Heart left ventricle (tissue), 16 donors: ENCODE measurements around the gene FRMD6. TPM values are rescaled to one million over a fixed set of nuclear protein-coding genes. Genes with fewer than 3 reads are reported as not detected.

Experiments used
- ATAC-seq, 4 donors: fragments of 200-7000 bp; cut with Tn5 transposase; one replicate each; pipeline ENCODE4 v1.9.1; 2020 to 2022; ENCODE audit warnings: moderate library complexity in 4 of 4, mild to moderate bottlenecking in 3 of 4, moderate number of reproducible peaks in 1 of 4
- DNase-seq, 5 donors: peaks; one replicate each; pipeline ENCODE4 v3.0.0-alpha.2; 2020
- H3K27ac ChIP-seq, 12 donors: fragments of 200-600 bp; sonication (generic) in 4 of 12; one replicate each; pipeline versions ENCODE4 v1.5.0 to v1.8.0; 2016 to 2022; ENCODE audit warnings: mild to moderate bottlenecking in 2 of 12
- H3K27me3 ChIP-seq, 9 donors: fragments of 200-600 bp; sonication (generic) in 2 of 9; one replicate each; pipeline versions ENCODE4 v1.5.1 to v1.8.0; 2016 to 2022; ENCODE audit warnings: mild to moderate bottlenecking in 3 of 9
- H3K36me3 ChIP-seq, 9 donors: fragments of 200-600 bp; sonication (generic) in 2 of 9; one replicate each; pipeline versions ENCODE4 v1.5.0 to v1.8.0; 2018 to 2022; ENCODE audit warnings: mild to moderate bottlenecking in 2 of 9
- H3K4me1 ChIP-seq, 12 donors: fragments of 200-600 bp; sonication (generic) in 4 of 12; one replicate each; pipeline versions ENCODE4 v1.5.0 to v1.8.0; 2016 to 2022; ENCODE audit warnings: mild to moderate bottlenecking in 3 of 12
- H3K4me3 ChIP-seq, 12 donors: fragments of 200-600 bp; sonication (generic) in 4 of 12; one replicate each; pipeline versions ENCODE4 v1.5.0 to v1.8.0; 2017 to 2022; ENCODE audit warnings: mild to moderate bottlenecking in 9 of 12, moderate library complexity in 4 of 12
- H3K9me3 ChIP-seq, 12 donors: fragments of 200-600 bp; sonication (generic) in 4 of 12; one replicate each; pipeline versions ENCODE4 v1.5.0 to v1.8.0; 2016 to 2022; ENCODE audit warnings: mild to moderate bottlenecking in 1 of 12
- CTCF ChIP-seq, 12 donors: fragments of 200-600 bp; sonication (generic) in 4 of 12; IDR thresholded peaks; one replicate each; pipeline versions ENCODE4 v1.5.0 to v1.8.0; 2018 to 2022; ENCODE audit warnings: antibody characterized with exemption in 12 of 12, mild to moderate bottlenecking in 5 of 12
- POLR2A ChIP-seq, 2 donors: fragments of 450-650 bp; IDR thresholded peaks; one replicate each; pipeline ENCODE4 v1.6.1; 2017; ENCODE audit warnings: antibody characterized with exemption in 2 of 2, mild to moderate bottlenecking in 2 of 2, moderate library complexity in 2 of 2
- WGBS, 4 donors: extraction: QIAGEN DNeasy Blood & Tissue Kit in 2 of 4; methylation state at CpG; one replicate each; pipeline versions ENCODE4 v1.1.5 to v1.1.7; 2013 to 2018; 5-methylcytosine and 5-hydroxymethylcytosine counted together
- intact Hi-C, 10 donors: fragments of 100-400 bp; cut with DNase I; formaldehyde crosslinking; loops; one replicate each; pipeline versions ENCODE4 v1.11.1 to v1.14.2; 2022
- polyA plus RNA-seq, 2 donors: library from polyadenylated mRNA; stranded (reverse); fragments of 200-250 nt; gene quantifications; one replicate each; pipeline ENCODE4 v1.2.3, GENCODE V29; 2013
- total RNA-seq, 9 donors: library from RNA; depleted of rRNA in 2 of 9; stranded (reverse); fragments of >200 nt in 2 of 9; fragmentation: NEBNext Ultra II Directional in 3 of 9; extraction: Animal tissue kit (Norgen Biotek cat#: 25700) in 3 of 9; gene quantifications; one replicate each; pipeline versions ENCODE4 v1.1.0 to v1.2.4, GENCODE V29; 2016 to 2023
- donor health status: ischemic (EF 13 %, LVEDD 7.1; RV severe dilation, severe dysfunction).
- donor health status: healthy with polysubstance abuse.
- donor health status: DM: no; HTN: yes; CAD: no.
- donor health status: DM: no; HTN: no; CAD: no.
- donor health status: ischemic (EF 25% LVEDD 6.9; RV normal size, moderate dysfunction).
- donor health status: ischemic (EF 25% LVEDD 5.7; RV mildly dilated, moderate dysfunction).
- donor health status: healthy.
- donor health status: DM: yes; HTN: yes; CAD: no.
- donor health status: ischemic (EF 35%, LVEDD 5.7; RV mildly dilated, moderate dysfunction).
- donor health status: nonischemic (EF 11% LVEDD 7.7; RV severe dilation, severe dysfunction).
- donor health status: DM: yes; HTN: yes; CAD: no.
- donor health status: PGD.
- donor health status: ischemic (EF 29% LVEDD 5.4; RV normal size, mild dysfunction).
- donor health status: nonischemic (EF 23%, LVEDD 6.1; RV moderate dilation, normal function).

FRMD6 gene
- total and polyA plus RNA-seq, 11 donors: 1.9 to 23.2 (median 8.9) TPM

GRCh38 chr14:51621654-51622053 lies 30.1 kb upstream of the FRMD6 start:
- DNase-seq (no peak), ATAC-seq (no peak)
- Histone ChIP-seq H3K9me3 (no peaks in the 10 kb centered on the region), H3K27ac (no peak overlapping the region), H3K4me1 (peaks cover 0 to 8% (median under 1%) of the 10 kb centered on the region in 12 donors), H3K36me3 (no peaks in the 10 kb centered on the region), H3K27me3 (no peaks in the 10 kb centered on the region), H3K4me3 (no peak overlapping the region)
- WGBS, 4 donors: 88 to 95% (median 92%) methylated on average over 2 of the region's 2 CpGs
- intact Hi-C loops: no loop called here
- TF ChIP-seq CTCF (IDR thresholded peaks at IDR 0.05) (no peak), POLR2A (IDR thresholded peaks at IDR 0.05) (no peak)

DNA sequence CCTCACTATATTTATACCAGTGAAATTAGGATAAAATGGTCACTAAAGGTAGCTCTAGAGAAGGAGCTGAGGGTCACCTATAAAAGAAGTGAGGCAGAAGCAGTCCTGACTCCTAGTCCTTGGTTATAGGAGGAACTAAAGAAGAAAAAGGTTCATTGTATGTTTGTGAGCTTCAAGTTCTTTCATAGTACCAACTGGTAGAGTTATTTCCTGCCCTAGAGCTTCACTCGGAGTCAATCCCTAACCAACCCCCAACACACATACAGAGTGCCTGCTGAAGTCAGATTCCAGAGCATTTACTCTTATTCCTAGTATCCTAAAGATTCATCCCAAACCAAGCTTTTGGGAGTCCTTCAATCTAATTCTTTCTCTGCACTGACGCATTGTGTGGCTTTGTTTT lies 29.3 kb upstream of the FRMD6 start:
- ATAC-seq (no peak), DNase-seq (no peak)
- Histone ChIP-seq H3K27me3 (no peaks in the 10 kb centered on the region), H3K4me1 (peaks cover 0 to 9% (median 0%) of the 10 kb centered on the region in 12 donors), H3K27ac (no peak overlapping the region), H3K4me3 (no peak overlapping the region), H3K9me3 (no peaks in the 10 kb centered on the region), H3K36me3 (no peaks in the 10 kb centered on the region)
- 81 to 85% (median 81%) methylated on average over 2 of the region's 2 CpGs for WGBS, 4 donors
- TF ChIP-seq CTCF (IDR thresholded peaks at IDR 0.05): no peak
- no peak for TF ChIP-seq POLR2A (IDR thresholded peaks at IDR 0.05)
- intact Hi-C loops: no loop called here

DNA sequence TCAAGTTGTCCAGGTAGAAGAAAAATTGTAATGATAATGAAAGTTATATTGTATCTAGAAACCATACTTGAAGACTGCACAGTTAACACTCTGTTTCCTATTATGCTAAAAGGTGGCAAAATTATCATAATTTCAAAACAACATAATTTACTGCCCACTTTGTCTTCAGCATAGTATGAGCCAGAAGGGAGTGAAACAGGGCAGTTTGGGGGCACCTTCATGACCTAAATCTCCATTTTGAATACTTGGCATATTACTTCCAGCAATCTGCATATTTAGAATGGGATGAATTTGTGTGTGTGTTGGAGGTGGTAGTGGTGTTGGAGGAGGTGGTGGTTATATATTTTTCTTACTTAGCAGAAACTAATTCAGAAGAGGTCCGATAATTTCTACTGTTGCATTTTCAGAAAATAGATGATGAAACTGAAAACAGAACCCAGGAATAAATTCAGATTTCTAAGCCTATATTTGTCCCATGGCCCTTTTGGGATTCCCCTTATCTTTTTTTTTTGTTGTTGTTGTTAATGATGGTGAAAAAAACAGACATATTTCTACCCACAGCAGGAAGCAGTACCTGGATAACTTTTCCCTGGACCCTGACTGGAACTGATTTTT lies 26.6 kb upstream of the FRMD6 start:
- DNase-seq: no peak
- no peak overlapping the region for H3K27ac ChIP-seq
- no peak for ATAC-seq
- no peaks in the 10 kb centered on the region for H3K27me3 ChIP-seq
- no peaks in the 10 kb centered on the region for H3K9me3 ChIP-seq
- H3K4me1 ChIP-seq: peaks cover 0 to 10% (median 0%) of the 10 kb centered on the region in 12 donors
- TF ChIP-seq CTCF (IDR thresholded peaks at IDR 0.05): no peak
- TF ChIP-seq POLR2A (IDR thresholded peaks at IDR 0.05): no peak
- intact Hi-C loops: no loop called here
- H3K4me3 ChIP-seq: no peak overlapping the region
- 75 to 95% (median 88%) methylated on average over 1 of the region's 1 CpG for WGBS, 4 donors
- H3K36me3 ChIP-seq: no peaks in the 10 kb centered on the region

DNA sequence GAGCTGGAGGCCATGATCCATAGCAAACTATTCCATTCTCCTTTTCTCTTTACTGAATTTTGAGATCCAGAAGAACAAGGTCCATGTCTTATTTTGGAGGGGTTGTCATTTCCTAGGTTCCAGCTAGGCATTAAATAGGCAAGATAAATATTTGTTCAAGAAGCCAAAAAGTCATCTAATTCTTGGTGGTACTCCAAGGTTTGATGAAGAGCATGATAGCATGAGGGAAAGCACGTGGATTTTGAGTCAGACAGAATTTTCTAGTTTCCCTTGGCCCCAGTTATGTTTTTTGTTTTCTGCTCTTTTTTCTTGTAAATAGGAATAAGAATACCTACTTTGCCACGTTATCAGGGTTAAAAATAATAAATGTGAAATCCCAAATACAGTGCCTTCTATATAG lies 25.5 kb upstream of the FRMD6 start:
- H3K36me3 ChIP-seq: no peaks in the 10 kb centered on the region
- intact Hi-C loops: no loop called here
- H3K4me1 ChIP-seq: peaks cover 0 to 10% (median 0%) of the 10 kb centered on the region in 12 donors
- no peaks in the 10 kb centered on the region for H3K27me3 ChIP-seq
- ATAC-seq (no peak), DNase-seq (no peak)
- H3K27ac ChIP-seq: no peak overlapping the region
- no peaks in the 10 kb centered on the region for H3K9me3 ChIP-seq
- TF ChIP-seq CTCF (IDR thresholded peaks at IDR 0.05) (no peak), POLR2A (IDR thresholded peaks at IDR 0.05) (no peak)
- no peak overlapping the region for H3K4me3 ChIP-seq
- WGBS, 4 donors: 57 to 87% (median 74%) methylated on average over 2 of the region's 2 CpGs
